ENCODE results near the gene HSD17B3.

The HSD17B3 gene

DNA sequence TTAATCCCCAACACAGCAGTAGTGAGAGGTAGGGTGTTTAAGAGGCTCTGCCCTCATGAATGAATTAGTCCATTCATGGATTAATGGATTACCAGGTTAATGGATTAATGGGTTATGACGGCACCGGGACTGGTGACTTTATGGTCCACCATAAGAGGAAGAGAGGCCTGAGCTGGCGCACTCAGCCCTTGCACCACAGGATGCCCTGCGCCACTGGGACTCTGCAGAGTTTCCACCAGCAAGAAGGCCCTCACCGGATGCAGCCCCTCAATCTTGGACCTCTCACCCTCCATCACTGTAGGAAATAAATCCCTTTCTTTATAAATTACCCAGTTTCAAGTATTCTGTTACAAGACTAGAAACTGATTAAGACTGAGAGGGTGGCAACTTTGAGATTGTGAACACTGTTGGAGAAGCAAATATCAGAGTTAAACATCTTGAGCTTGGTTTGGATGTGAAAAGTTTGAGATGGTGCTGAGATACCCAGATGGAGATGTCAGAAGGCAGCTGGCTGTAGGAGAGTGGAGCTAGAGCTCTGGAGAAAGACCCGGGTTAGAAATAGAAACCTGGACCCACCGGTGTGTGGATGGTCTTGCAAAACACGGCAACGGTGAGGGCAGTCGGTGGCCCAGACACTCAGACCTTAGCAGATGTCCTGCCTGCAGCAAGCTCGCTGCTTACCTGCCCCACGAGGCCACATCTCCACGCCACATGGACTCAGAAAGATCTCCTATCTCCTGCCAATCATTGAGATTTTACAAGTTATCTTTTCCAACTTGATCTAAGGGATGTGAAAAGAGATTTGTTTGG is 98.8 kb downstream of the HSD17B3 start:
- WGBS (ENCODE audit: insufficient coverage), result 91% methylated on average over 9 of the region's 13 CpGs
- Histone ChIP-seq H3K36me3 (ENCODE audit: control insufficient read depth in 4 of 4, insufficient read depth in 4 of 4, low read length in 3 of 4) (no peaks in the 10 kb centered on the region), H3K27ac (ENCODE audit: insufficient read depth in 1 of 2, low read depth in 1 of 2, low read length in 2 of 2, poor library complexity in 1 of 2, severe bottlenecking in 2 of 2) (no peak overlapping the region), H3K4me3 (ENCODE audit: control insufficient read depth in 1 of 7, extremely low read depth in 1 of 7, insufficient read depth in 4 of 7, low read depth in 2 of 7, low read length in 6 of 7) (no peak overlapping the region), H3K27me3 (replicated peaks in 2 of 5; ENCODE audit: control insufficient read depth in 4 of 5, insufficient read depth in 5 of 5, low read length in 4 of 5) (no peaks in the 10 kb centered on the region), H3K4me1 (ENCODE audit: control extremely low read depth in 1 of 4, control insufficient read depth in 4 of 4, insufficient read depth in 4 of 4, low read length in 3 of 4) (peaks cover 0 to 4% (median 0%) of the 10 kb centered on the region in 4 experiments), H3K9me3 (ENCODE audit: control extremely low read depth in 1 of 5, control insufficient read depth in 4 of 5, insufficient read depth in 2 of 5, low read depth in 1 of 5, low read length in 4 of 5) (peaks cover 0 to 7% (median 0%) of the 10 kb centered on the region in 5 experiments)
- ChIA-PET POLR2A (no interaction called here), CTCF (no interaction called here)
- DNase-seq, result no peak

DNA sequence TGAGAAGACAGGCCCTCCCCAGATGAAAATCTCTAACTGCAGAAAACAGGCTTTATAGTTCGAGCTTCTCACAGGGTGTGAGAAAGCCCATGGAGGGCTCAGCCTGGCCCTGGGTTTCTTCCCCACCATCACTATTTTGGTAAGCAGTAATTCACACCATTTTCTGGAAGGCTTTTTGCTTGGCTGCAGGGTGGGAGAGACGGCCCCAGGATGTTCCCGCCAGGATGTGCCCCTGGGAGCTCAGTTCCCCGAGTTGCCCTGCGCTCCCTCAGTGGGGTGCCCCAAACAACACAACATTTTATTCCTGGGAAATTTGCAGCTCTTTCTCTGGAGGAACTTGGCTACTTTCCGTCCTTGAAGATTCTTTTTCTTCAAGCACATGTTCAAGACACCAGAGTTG is 100.8 kb downstream of the HSD17B3 start:
- 94% methylated on average over 5 of the region's 6 CpGs for WGBS (ENCODE audit: insufficient coverage)
- CTCF ChIA-PET, result interaction anchor here (1.4 kb wide), 1 partner anchor 16 kb away, joined by 6 read pairs; no protein-coding TSS in a partner anchor

DNA sequence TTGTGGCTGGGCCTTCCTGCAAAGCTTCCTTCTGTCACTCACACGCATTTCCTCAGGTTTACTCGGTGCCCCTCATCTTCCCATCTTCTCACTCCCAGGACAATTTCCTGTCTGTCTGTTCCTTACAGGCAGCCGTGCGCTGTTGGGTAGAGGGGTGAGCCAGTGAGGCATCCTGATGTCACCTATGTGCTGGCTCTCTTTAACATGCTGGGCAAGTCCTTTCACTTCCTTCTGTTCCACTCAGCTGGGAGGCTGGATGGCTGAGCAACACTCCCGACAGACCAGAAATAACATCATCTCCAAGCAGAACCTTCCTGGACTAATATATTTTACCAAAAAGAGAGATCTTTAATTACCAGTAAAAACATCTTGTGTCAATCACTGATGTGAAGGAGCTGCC is 103.0 kb downstream of the HSD17B3 start:
- Histone ChIP-seq H3K9me3 (ENCODE audit: control extremely low read depth in 1 of 5, control insufficient read depth in 4 of 5, insufficient read depth in 2 of 5, low read depth in 1 of 5, low read length in 4 of 5) (no peaks in the 10 kb centered on the region), H3K4me1 (ENCODE audit: control extremely low read depth in 1 of 4, control insufficient read depth in 4 of 4, insufficient read depth in 4 of 4, low read length in 3 of 4) (peaks cover 0 to 4% (median 0%) of the 10 kb centered on the region in 4 experiments), H3K36me3 (ENCODE audit: control insufficient read depth in 4 of 4, insufficient read depth in 4 of 4, low read length in 3 of 4) (no peaks in the 10 kb centered on the region), H3K27me3 (replicated peaks in 2 of 5; ENCODE audit: control insufficient read depth in 4 of 5, insufficient read depth in 5 of 5, low read length in 4 of 5) (peaks cover 0 to 2% (median 0%) of the 10 kb centered on the region in 5 experiments), H3K27ac (ENCODE audit: insufficient read depth in 1 of 2, low read depth in 1 of 2, low read length in 2 of 2, poor library complexity in 1 of 2, severe bottlenecking in 2 of 2) (no peak overlapping the region), H3K4me3 (ENCODE audit: control insufficient read depth in 1 of 7, extremely low read depth in 1 of 7, insufficient read depth in 4 of 7, low read depth in 2 of 7, low read length in 6 of 7) (no peak overlapping the region)
- CTCF ChIA-PET, result interaction anchor here (0.6 to 1.7 kb wide), 2 partner anchors 19 to 287 kb away, joined by 4 to 6 read pairs; no protein-coding TSS in a partner anchor
- POLR2A ChIA-PET, result no interaction called here
- 47% methylated on average over 3 of the region's 5 CpGs for WGBS (ENCODE audit: insufficient coverage)
- no peak for DNase-seq

More for the DNA sequence above, 100.8 kb downstream of the HSD17B3 start:
- Histone ChIP-seq H3K36me3 (ENCODE audit: control insufficient read depth in 4 of 4, insufficient read depth in 4 of 4, low read length in 3 of 4) (no peaks in the 10 kb centered on the region), H3K4me3 (ENCODE audit: control insufficient read depth in 1 of 7, extremely low read depth in 1 of 7, insufficient read depth in 4 of 7, low read depth in 2 of 7, low read length in 6 of 7) (no peak overlapping the region), H3K27ac (ENCODE audit: insufficient read depth in 1 of 2, low read depth in 1 of 2, low read length in 2 of 2, poor library complexity in 1 of 2, severe bottlenecking in 2 of 2) (no peak overlapping the region), H3K4me1 (ENCODE audit: control extremely low read depth in 1 of 4, control insufficient read depth in 4 of 4, insufficient read depth in 4 of 4, low read length in 3 of 4) (peaks cover 0 to 4% (median 0%) of the 10 kb centered on the region in 4 experiments), H3K27me3 (replicated peaks in 2 of 5; ENCODE audit: control insufficient read depth in 4 of 5, insufficient read depth in 5 of 5, low read length in 4 of 5) (peaks cover 0 to 2% (median 0%) of the 10 kb centered on the region in 5 experiments), H3K9me3 (ENCODE audit: control extremely low read depth in 1 of 5, control insufficient read depth in 4 of 5, insufficient read depth in 2 of 5, low read depth in 1 of 5, low read length in 4 of 5) (peaks cover 0 to 7% (median 0%) of the 10 kb centered on the region in 5 experiments)
- POLR2A ChIA-PET, result no interaction called here
- DNase-seq, result no peak

- no peak for DNase-seq
- 100% methylated on average over 3 of the region's 3 CpGs for WGBS (ENCODE audit: insufficient coverage)
- Histone ChIP-seq H3K27me3 (replicated peaks in 2 of 5; ENCODE audit: control insufficient read depth in 4 of 5, insufficient read depth in 5 of 5, low read length in 4 of 5) (peaks cover 0 to 2% (median 2%) of the 10 kb centered on the region in 5 experiments), H3K4me1 (ENCODE audit: control extremely low read depth in 1 of 4, control insufficient read depth in 4 of 4, insufficient read depth in 4 of 4, low read length in 3 of 4) (peaks cover 0 to 4% (median 0%) of the 10 kb centered on the region in 4 experiments), H3K9me3 (ENCODE audit: control extremely low read depth in 1 of 5, control insufficient read depth in 4 of 5, insufficient read depth in 2 of 5, low read depth in 1 of 5, low read length in 4 of 5) (peaks cover 0 to 15% (median 3%) of the 10 kb centered on the region in 5 experiments), H3K27ac (ENCODE audit: insufficient read depth in 1 of 2, low read depth in 1 of 2, low read length in 2 of 2, poor library complexity in 1 of 2, severe bottlenecking in 2 of 2) (no peak overlapping the region), H3K36me3 (ENCODE audit: control insufficient read depth in 4 of 4, insufficient read depth in 4 of 4, low read length in 3 of 4) (no peaks in the 10 kb centered on the region), H3K4me3 (ENCODE audit: control insufficient read depth in 1 of 7, extremely low read depth in 1 of 7, insufficient read depth in 4 of 7, low read depth in 2 of 7, low read length in 6 of 7) (no peak overlapping the region)
- ChIA-PET POLR2A (no interaction called here), CTCF (no interaction called here)
Measured at GRCh38 chr9:96195541-96195940, 106.4 kb downstream of the HSD17B3 start.

- ChIA-PET POLR2A (no interaction called here), CTCF (no interaction called here)
Measured at GRCh38 chr9:96193236-96193755, 108.7 kb downstream of the HSD17B3 start.

GRCh38 chr9:96192710-96193109 is 109.3 kb downstream of the HSD17B3 start:
- POLR2A ChIA-PET, result no interaction called here
- Histone ChIP-seq H3K4me1 (ENCODE audit: control extremely low read depth in 1 of 4, control insufficient read depth in 4 of 4, insufficient read depth in 4 of 4, low read length in 3 of 4) (no peaks in the 10 kb centered on the region), H3K27me3 (replicated peaks in 2 of 5; ENCODE audit: control insufficient read depth in 4 of 5, insufficient read depth in 5 of 5, low read length in 4 of 5) (peaks cover 0 to 7% (median 2%) of the 10 kb centered on the region in 5 experiments), H3K4me3 (ENCODE audit: control insufficient read depth in 1 of 7, extremely low read depth in 1 of 7, insufficient read depth in 4 of 7, low read depth in 2 of 7, low read length in 6 of 7) (no peak overlapping the region), H3K36me3 (ENCODE audit: control insufficient read depth in 4 of 4, insufficient read depth in 4 of 4, low read length in 3 of 4) (no peaks in the 10 kb centered on the region), H3K9me3 (ENCODE audit: control extremely low read depth in 1 of 5, control insufficient read depth in 4 of 5, insufficient read depth in 2 of 5, low read depth in 1 of 5, low read length in 4 of 5) (peaks cover 0 to 26% (median 11%) of the 10 kb centered on the region in 5 experiments), H3K27ac (ENCODE audit: insufficient read depth in 1 of 2, low read depth in 1 of 2, low read length in 2 of 2, poor library complexity in 1 of 2, severe bottlenecking in 2 of 2) (no peak overlapping the region)
- CTCF ChIA-PET, result no interaction called here
- DNase-seq, result no peak

More at GRCh38 chr9:96193236-96193755, 108.7 kb downstream of the HSD17B3 start:
- Histone ChIP-seq H3K27ac (ENCODE audit: insufficient read depth in 1 of 2, low read depth in 1 of 2, low read length in 2 of 2, poor library complexity in 1 of 2, severe bottlenecking in 2 of 2) (no peak overlapping the region), H3K9me3 (ENCODE audit: control extremely low read depth in 1 of 5, control insufficient read depth in 4 of 5, insufficient read depth in 2 of 5, low read depth in 1 of 5, low read length in 4 of 5) (peaks cover 0 to 26% (median 11%) of the 10 kb centered on the region in 5 experiments), H3K4me3 (ENCODE audit: control insufficient read depth in 1 of 7, extremely low read depth in 1 of 7, insufficient read depth in 4 of 7, low read depth in 2 of 7, low read length in 6 of 7) (no peak overlapping the region), H3K36me3 (ENCODE audit: control insufficient read depth in 4 of 4, insufficient read depth in 4 of 4, low read length in 3 of 4) (no peaks in the 10 kb centered on the region), H3K4me1 (ENCODE audit: control extremely low read depth in 1 of 4, control insufficient read depth in 4 of 4, insufficient read depth in 4 of 4, low read length in 3 of 4) (no peaks in the 10 kb centered on the region), H3K27me3 (replicated peaks in 2 of 5; ENCODE audit: control insufficient read depth in 4 of 5, insufficient read depth in 5 of 5, low read length in 4 of 5) (peaks cover 0 to 5% (median 2%) of the 10 kb centered on the region in 5 experiments)
- 90% methylated on average over 3 of the region's 5 CpGs for WGBS (ENCODE audit: insufficient coverage)
- DNase-seq, result no peak

- H3K4me3 ChIP-seq (ENCODE audit: control insufficient read depth in 1 of 7, extremely low read depth in 1 of 7, insufficient read depth in 4 of 7, low read depth in 2 of 7, low read length in 6 of 7), result no peak overlapping the region
- POLR2A ChIA-PET, result no interaction called here
Measured at GRCh38 chr9:96189995-96190394, 112.0 kb downstream of the HSD17B3 start.

More at GRCh38 chr9:96189995-96190394, 112.0 kb downstream of the HSD17B3 start:
- Histone ChIP-seq H3K36me3 (ENCODE audit: control insufficient read depth in 4 of 4, insufficient read depth in 4 of 4, low read length in 3 of 4) (no peaks in the 10 kb centered on the region), H3K4me1 (ENCODE audit: control extremely low read depth in 1 of 4, control insufficient read depth in 4 of 4, insufficient read depth in 4 of 4, low read length in 3 of 4) (no peaks in the 10 kb centered on the region), H3K9me3 (ENCODE audit: control extremely low read depth in 1 of 5, control insufficient read depth in 4 of 5, insufficient read depth in 2 of 5, low read depth in 1 of 5, low read length in 4 of 5) (peaks cover 0 to 40% (median 15%) of the 10 kb centered on the region in 5 experiments), H3K27me3 (replicated peaks in 2 of 5; ENCODE audit: control insufficient read depth in 4 of 5, insufficient read depth in 5 of 5, low read length in 4 of 5) (peaks cover 0 to 29% (median 4%) of the 10 kb centered on the region in 5 experiments), H3K27ac (ENCODE audit: insufficient read depth in 1 of 2, low read depth in 1 of 2, low read length in 2 of 2, poor library complexity in 1 of 2, severe bottlenecking in 2 of 2) (no peak overlapping the region)
- CTCF ChIA-PET, result no interaction called here
- DNase-seq, result no peak
- 94% methylated on average over 2 of the region's 2 CpGs for WGBS (ENCODE audit: insufficient coverage)

All from common myeloid progenitor, CD34-positive (primary cell).